CD14-positive monocyte (primary cell): ENCODE measurements around the gene CRTC2. TPM values are rescaled to one million over a fixed set of nuclear protein-coding genes. Genes with fewer than 3 reads are reported as not detected.

Source experiments
- DNase-seq, 3 donors: peaks; one replicate each; pipeline ENCODE4 v3.0.0-alpha.2; 2011 to 2022
- H2AFZ ChIP-seq: 2 replicates; pipeline ENCODE4 v1.6.0; 2012; ENCODE audit warnings: mild to moderate bottlenecking, low read depth, low read length, inconsistent platforms; ENCODE audit not compliant: insufficient read depth, poor library complexity, severe bottlenecking
- H3K27ac ChIP-seq, 2 donors: 1 replicate in 1 of 2; 2 replicates in 1 of 2; pipeline ENCODE4 v1.5.1; 2012 to 2013; ENCODE audit warnings: low read length in 2 of 2, control low read depth in 1 of 2, inconsistent platforms in 1 of 2, low read depth in 1 of 2, mild to moderate bottlenecking in 1 of 2
- H3K27me3 ChIP-seq, 2 donors: one replicate each; pipeline versions ENCODE4 v1.6.0 to v1.6.1; 2011 to 2013; ENCODE audit warnings: low read length in 2 of 2; ENCODE audit not compliant: control insufficient read depth in 2 of 2, insufficient read depth in 2 of 2
- H3K36me3 ChIP-seq, 2 donors: replicated peaks in 1 of 2; 1 replicate in 1 of 2; 2 replicates in 1 of 2; pipeline versions ENCODE4 v1.5.1 to v1.6.1; 2012 to 2013; ENCODE audit warnings: low read length in 2 of 2, control low read depth in 1 of 2, inconsistent platforms in 1 of 2, mild to moderate bottlenecking in 1 of 2; ENCODE audit not compliant: insufficient read depth in 2 of 2, control insufficient read depth in 1 of 2
- H3K4me1 ChIP-seq, 2 donors: 1 replicate in 1 of 2; 2 replicates in 1 of 2; pipeline versions ENCODE4 v1.5.1 to v1.6.1; 2012 to 2013; ENCODE audit warnings: low read length in 2 of 2, control low read depth in 1 of 2, inconsistent platforms in 1 of 2, mild to moderate bottlenecking in 1 of 2, moderate library complexity in 1 of 2; ENCODE audit not compliant: insufficient read depth in 2 of 2, control insufficient read depth in 1 of 2
- H3K4me2 ChIP-seq: replicated peaks from 2 replicates; pipeline ENCODE3; 2012; ENCODE audit warnings: low read length, moderate library complexity, mild to moderate bottlenecking; ENCODE audit not compliant: poor library complexity, severe bottlenecking; ENCODE audit errors: extremely low read depth
- H3K4me3 ChIP-seq, 3 experiments: fragments of 200-600 bp in 1 of 3; sonication (generic) in 1 of 3; replicated peaks in 1 of 3; 1 replicate in 2 of 3; 2 replicates in 1 of 3; pipeline ENCODE4 v1.5.1; 2011 to 2013; ENCODE audit warnings: low read length in 3 of 3, mild to moderate bottlenecking in 3 of 3, control low read depth in 2 of 3, low read depth in 2 of 3, inconsistent platforms in 1 of 3, moderate library complexity in 1 of 3
- H3K79me2 ChIP-seq: 2 replicates; pipeline ENCODE4 v1.6.0; 2012; ENCODE audit warnings: mild to moderate bottlenecking, control low read depth, inconsistent platforms, low read length, moderate library complexity; ENCODE audit not compliant: insufficient read depth
- H3K9ac ChIP-seq: 2 replicates; pipeline ENCODE4 v1.6.0; 2017; ENCODE audit warnings: low read length, mild to moderate bottlenecking; ENCODE audit not compliant: insufficient read depth, poor library complexity, severe bottlenecking
- H3K9me3 ChIP-seq, 2 donors: replicated peaks in 1 of 2; 1 replicate in 1 of 2; 2 replicates in 1 of 2; pipeline versions ENCODE4 v1.5.1 to v1.6.1; 2012 to 2013; ENCODE audit warnings: low read length in 2 of 2, control low read depth in 1 of 2; ENCODE audit not compliant: control insufficient read depth in 1 of 2, insufficient read depth in 1 of 2
- H4K20me1 ChIP-seq: 2 replicates; pipeline ENCODE4 v1.6.0; 2012; ENCODE audit warnings: mild to moderate bottlenecking, low read length, control low read depth, moderate library complexity; ENCODE audit not compliant: insufficient read depth
- H3K27ac Mint-ChIP-seq, 7 donors: one replicate each; pipeline ENCODE4 v1.8.0; 2020; ENCODE audit warnings: mild to moderate bottlenecking in 7 of 7, mixed read lengths in 7 of 7, moderate library complexity in 6 of 7, inconsistent platforms in 2 of 7
- H3K27me3 Mint-ChIP-seq, 3 donors: one replicate each; pipeline ENCODE4 v1.8.0; 2021 to 2022; ENCODE audit warnings: low read depth in 3 of 3, mild to moderate bottlenecking in 3 of 3, mixed read lengths in 3 of 3, moderate library complexity in 3 of 3, inconsistent platforms in 1 of 3
- H3K36me3 Mint-ChIP-seq, 2 donors: one replicate each; pipeline ENCODE4 v1.8.0; 2020; ENCODE audit warnings: mixed read lengths in 2 of 2, inconsistent platforms in 1 of 2, mild to moderate bottlenecking in 1 of 2
- H3K4me1 Mint-ChIP-seq: one replicate; pipeline ENCODE4 v1.8.0; 2020; ENCODE audit warnings: mild to moderate bottlenecking, mixed read lengths
- H3K4me3 Mint-ChIP-seq, 2 donors: one replicate each; pipeline ENCODE4 v1.8.0; 2020; ENCODE audit warnings: mild to moderate bottlenecking in 2 of 2, mixed read lengths in 2 of 2, moderate library complexity in 1 of 2
- H3K9me3 Mint-ChIP-seq, 7 donors: one replicate each; pipeline ENCODE4 v1.8.0; 2020 to 2022; ENCODE audit warnings: mixed read lengths in 7 of 7, mild to moderate bottlenecking in 6 of 7, moderate library complexity in 6 of 7, inconsistent platforms in 2 of 7
- CTCF ChIP-seq: fragments of 200-600 bp; IDR thresholded peaks from one replicate; pipeline ENCODE4 v1.8.0; 2022; ENCODE audit warnings: antibody characterized with exemption, mild to moderate bottlenecking
- whole genome bisulfite sequencing: methylation state at CpG from one replicate; pipeline ENCODE4 v1.1.5; 2013; ENCODE audit warnings: missing lambda C conversion rate; ENCODE audit not compliant: insufficient coverage; 5-methylcytosine and 5-hydroxymethylcytosine counted together
- intact Hi-C, 2 donors: fragments of 100-400 bp; cut with micrococcal nuclease; formaldehyde crosslinking; loops; one replicate each; pipeline versions ENCODE4 v1.15.0 to v1.15.1; 2023
- polyA plus RNA-seq, 3 donors: library from polyadenylated mRNA; depleted of rRNA in 1 of 3; unstranded in 2 of 3; stranded (reverse) in 1 of 3; fragments of 300-500 nt in 2 of 3; fragments of >200 nt in 1 of 3; fragmentation: Illumina TruSeq in 2 of 3; gene quantifications; 1 replicate in 2 of 3; 2 replicates in 1 of 3; pipeline ENCODE4 v1.2.3, GENCODE V29; 2012 to 2021

The CRTC2 gene
- polyA plus RNA-seq, 3 donors, result 13.7 to 86.0 (median 21.2) TPM

GRCh38 chr1:153928245-153928644, 30.2 kb downstream of the CRTC2 start:
- Histone ChIP-seq H3K36me3 (peaks cover 38 to 42% of the 10 kb centered on the region in 2 donors), H3K9ac (no peak overlapping the region), H3K4me3 (no peak overlapping the region), H2AFZ (no peak overlapping the region), H3K4me1 (peaks cover 10 to 13% of the 10 kb centered on the region in 2 donors), H3K27ac (peak overlapping the region in 1 of 2 donors; percentile 14), H3K4me2 (no peak overlapping the region), H3K9me3 (no peaks in the 10 kb centered on the region), H3K79me2 (no peaks in the 10 kb centered on the region), H3K27me3 (no peaks in the 10 kb centered on the region), H4K20me1 (peaks cover 43% of the 10 kb centered on the region)
- Mint-ChIP-seq H3K36me3 (peaks cover 36 to 45% of the 10 kb centered on the region in 2 donors), H3K4me3 (no peak overlapping the region), H3K4me1 (peaks cover 20% of the 10 kb centered on the region), H3K27me3 (peaks cover 0 to 9% (median 0%) of the 10 kb centered on the region in 3 donors), H3K27ac (peak overlapping the region in 4 of 7 donors; percentile 30 to 80 (median 60)), H3K9me3 (no peaks in the 10 kb centered on the region)
- no CpG with 5 or more reads among the region's 1 CpG for WGBS
- TF ChIP-seq CTCF, result no peak
- DNase-seq, result no peak
- intact Hi-C loops, result no loop called here

GRCh38 chr1:153926405-153926804, 32.0 kb downstream of the CRTC2 start:
- no peaks in the 10 kb centered on the region for H3K27me3 ChIP-seq
- Mint-ChIP-seq H3K27ac (no peak overlapping the region), H3K27me3 (peaks cover 0 to 4% (median 0%) of the 10 kb centered on the region in 3 donors), H3K9me3 (no peaks in the 10 kb centered on the region), H3K4me1 (peaks cover 24% of the 10 kb centered on the region), H3K4me3 (no peak overlapping the region), H3K36me3 (peaks cover 23 to 26% of the 10 kb centered on the region in 2 donors)
- no peak for TF ChIP-seq CTCF
- H3K79me2 ChIP-seq, result peaks cover 12% of the 10 kb centered on the region
- no peaks in the 10 kb centered on the region for H3K9me3 ChIP-seq
- no peak overlapping the region for H3K9ac ChIP-seq
- H4K20me1 ChIP-seq, result peaks cover 32% of the 10 kb centered on the region
- no peak overlapping the region for H3K27ac ChIP-seq
- H3K36me3 ChIP-seq, result peaks cover 22 to 26% of the 10 kb centered on the region in 2 donors
- intact Hi-C loops, result no loop called here
- no peak overlapping the region for H3K4me3 ChIP-seq
- DNase-seq, result no peak
- no peak overlapping the region for H2AFZ ChIP-seq
- 96% methylated on average over 3 of the region's 4 CpGs for WGBS
- peaks cover 17 to 20% of the 10 kb centered on the region in 2 donors for H3K4me1 ChIP-seq
- no peak overlapping the region for H3K4me2 ChIP-seq
